GM19463 (cell line): ENCODE results near the gene TRAF3.
"Not testable (repeated sequence)": the region's sequence is repeated elsewhere in the genome, so short reads cannot be mapped to it uniquely, and the experiment has no call there.

Source experiments
- ATAC-seq: cut with Tn5 transposase; IDR thresholded peaks from one replicate; pipeline ENCODE4 v1.9.1; 2021; ENCODE audit warnings: mild to moderate bottlenecking, moderate library complexity; ENCODE audit not compliant: unreplicated experiment

TRAF3 gene

GRCh38 chr14:102805371-102805891 is 28.2 kb downstream of the TRAF3 start:
- ATAC-seq = peak; percentile 55

DNA sequence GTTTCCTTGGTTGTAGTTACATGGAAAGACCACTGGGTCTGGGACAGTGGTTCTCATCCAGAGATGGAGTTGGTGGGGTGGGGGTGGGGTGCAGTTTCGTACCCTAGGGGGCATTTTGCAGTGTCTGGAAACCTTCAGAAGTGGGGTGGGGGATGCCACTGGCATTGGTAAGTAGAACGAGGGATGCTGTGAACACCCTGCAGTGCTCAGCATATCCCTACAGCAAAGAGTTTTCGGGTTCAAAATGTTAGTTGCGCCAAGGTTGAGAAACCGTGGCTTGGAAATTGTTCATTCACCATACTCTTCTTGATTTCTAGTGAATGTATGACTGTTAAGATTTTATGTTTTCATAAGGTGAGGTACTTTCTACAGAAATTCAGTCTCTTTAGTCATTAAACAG is 28.7 kb downstream of the TRAF3 start:
- no peak for ATAC-seq

- no peak for ATAC-seq
These were observed 29.2 kb downstream of the TRAF3 start for GRCh38 chr14:102806447-102806846.

DNA sequence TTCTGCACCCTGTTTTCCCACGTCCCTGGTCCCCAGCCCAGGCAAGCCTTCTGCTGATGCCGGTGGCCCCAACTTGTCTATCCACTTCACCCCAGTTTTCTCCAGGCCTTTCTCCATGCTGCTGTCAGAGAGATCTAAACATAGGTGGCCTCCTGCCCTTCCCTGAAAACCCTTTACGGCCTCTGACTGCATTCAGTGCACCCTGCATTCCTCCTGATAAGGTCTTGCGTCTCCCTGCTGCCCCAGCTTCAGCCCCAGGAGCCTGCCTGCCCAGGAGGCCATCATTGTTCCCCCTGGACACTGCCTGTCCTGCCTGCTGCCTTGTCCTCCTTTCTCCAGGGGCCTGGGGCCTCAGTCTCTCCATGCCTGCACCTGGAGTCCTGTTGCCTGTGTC is 29.8 kb downstream of the TRAF3 start:
- ATAC-seq = no peak

DNA sequence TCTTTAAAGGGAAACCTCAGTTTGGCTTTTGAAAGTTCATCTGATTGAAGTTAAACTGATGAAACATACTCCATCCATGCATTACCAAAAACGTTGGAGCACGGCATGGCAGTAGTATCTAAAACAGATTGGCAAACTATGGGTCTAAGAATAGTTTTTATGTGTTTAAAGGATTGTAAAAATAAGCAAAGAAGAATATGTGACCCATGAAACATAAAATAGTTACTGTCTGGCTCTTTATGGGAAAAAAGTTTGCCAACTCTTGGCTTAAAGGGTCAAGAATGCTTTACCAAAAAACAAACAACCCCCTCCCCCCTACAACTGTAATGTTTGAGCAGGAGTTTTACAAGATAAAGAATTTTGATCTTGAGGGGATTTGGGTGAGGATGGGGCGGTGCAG is 32.6 kb downstream of the TRAF3 start:
- ATAC-seq = no peak

GRCh38 chr14:102810523-102810922 is 33.3 kb downstream of the TRAF3 start:
- ATAC-seq = no peak

DNA sequence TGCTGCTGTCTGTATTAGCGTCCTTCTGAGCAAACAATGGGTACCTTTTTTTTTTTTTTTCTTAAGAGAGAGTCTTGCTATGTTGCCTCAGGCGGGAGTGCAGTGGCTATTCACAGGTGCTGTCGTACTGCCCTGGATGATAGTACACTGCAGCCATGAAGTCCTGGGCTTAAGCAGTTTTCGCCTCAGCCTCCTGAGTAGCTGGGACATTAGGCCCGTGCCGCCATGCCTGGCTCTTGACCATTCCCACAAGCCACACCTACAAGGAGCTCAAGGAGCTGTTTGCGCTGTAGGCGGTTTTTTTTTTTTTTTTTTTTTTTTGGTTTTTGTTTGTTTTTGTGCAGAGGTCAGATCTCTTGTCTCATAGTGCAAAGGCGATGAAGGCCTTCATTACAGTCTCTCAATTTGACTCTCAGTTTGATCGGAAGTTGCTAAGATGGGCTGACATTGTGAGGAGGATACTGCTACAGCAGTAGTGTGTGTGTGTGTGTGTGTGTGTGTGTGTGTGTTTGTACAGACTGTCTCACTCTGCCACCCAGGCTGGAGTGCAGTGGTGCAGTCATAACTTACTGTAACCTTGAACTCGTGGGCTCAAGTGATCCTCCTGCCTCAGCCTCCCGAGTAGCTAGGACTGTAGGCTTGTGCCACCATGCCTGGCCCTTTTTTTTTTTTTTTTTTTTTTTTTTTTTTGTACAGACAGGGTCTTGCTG is 34.2 kb downstream of the TRAF3 start:
- ATAC-seq = no peak

DNA sequence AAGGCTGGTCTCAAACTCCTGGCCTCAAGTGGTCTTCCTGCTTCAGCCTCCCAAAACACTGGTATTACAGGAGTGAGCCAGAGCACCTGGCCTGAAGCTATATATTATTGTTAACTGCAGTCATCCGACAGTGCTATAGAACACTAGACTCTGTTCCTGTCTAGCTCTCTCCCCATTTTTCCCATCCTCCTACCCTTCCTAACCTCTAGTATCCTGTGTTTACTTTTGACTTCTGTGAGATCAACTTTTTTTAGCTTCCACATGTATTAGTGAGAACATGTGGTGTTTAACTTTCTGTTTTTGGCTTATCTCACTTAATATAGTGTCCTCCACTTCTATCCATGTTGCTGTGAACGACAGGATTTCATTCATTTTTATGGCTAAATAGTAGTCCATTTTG is 34.7 kb downstream of the TRAF3 start:
- ATAC-seq = no peak

- no peak for ATAC-seq
These were observed 36.4 kb downstream of the TRAF3 start for GRCh38 chr14:102813691-102814090.

- ATAC-seq = no peak
These were observed 40.1 kb downstream of the TRAF3 start for GRCh38 chr14:102817318-102817717.

DNA sequence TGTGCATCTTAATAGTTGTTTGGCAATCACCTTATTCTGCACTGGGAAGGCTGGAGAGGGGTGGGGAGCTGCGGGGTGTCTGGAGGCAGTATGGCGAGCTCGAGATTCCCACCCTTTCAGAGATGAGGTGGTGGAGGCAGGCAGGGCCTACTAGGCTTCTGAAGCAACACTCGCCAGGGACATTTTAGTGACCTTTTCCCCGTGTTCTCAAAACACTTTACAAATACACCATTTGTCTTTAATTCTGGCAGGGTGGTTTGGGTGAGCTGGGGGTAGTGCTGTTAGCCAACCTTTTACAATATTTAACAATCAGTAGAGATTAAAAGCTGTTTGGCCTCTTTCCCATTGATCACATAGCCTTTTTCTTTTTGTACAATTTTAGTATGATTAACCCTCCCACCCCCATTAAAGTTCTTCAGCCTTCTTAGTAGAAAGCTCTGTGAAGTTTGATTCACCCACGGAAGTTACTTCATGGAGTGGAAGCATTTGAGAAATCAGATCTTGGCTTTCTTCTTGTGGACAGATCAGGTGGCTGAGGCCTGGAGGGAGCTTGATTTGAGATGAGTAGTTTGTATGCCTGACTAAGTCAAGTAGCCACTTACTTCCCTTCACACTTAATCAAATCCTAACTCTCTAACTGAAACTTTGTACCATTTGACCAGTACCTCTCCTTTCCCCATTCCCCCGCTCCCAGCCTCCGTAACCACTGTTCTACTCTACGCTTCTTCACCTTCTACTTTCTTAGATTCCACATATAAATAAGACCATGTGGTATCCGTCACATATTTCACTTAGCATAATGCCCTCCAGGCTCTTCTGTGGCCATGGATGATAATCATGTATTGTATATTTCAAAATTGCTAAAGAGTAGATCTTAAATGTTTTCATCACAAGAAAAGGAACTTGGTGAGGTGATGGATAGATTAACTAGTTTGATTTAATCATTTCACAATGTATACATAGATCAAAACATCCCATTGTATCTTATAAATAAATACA is 41.0 kb downstream of the TRAF3 start:
- no peak for ATAC-seq

DNA sequence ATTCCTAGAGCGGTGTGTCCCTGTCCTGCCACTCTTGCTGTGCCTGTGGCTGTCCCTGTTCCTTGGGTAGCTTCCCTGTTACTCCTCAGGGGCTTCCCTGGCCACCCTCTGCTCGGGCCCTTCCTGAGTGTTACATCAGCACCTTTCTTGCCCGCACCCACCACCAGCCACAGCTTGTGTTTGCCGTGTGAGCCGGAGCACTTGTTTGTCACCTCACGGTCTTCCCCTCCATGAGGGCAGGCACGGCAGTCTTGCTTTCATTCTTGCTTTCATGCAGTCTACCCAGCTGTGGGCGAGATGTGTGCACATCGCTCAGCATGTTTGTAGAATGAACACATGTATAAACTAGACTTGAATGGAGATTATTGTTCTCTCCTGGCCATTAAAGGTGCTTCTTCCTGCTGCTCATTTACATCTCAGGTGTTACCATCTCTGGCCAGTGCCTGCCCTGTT is 42.0 kb downstream of the TRAF3 start:
- ATAC-seq = peak; percentile 84

DNA sequence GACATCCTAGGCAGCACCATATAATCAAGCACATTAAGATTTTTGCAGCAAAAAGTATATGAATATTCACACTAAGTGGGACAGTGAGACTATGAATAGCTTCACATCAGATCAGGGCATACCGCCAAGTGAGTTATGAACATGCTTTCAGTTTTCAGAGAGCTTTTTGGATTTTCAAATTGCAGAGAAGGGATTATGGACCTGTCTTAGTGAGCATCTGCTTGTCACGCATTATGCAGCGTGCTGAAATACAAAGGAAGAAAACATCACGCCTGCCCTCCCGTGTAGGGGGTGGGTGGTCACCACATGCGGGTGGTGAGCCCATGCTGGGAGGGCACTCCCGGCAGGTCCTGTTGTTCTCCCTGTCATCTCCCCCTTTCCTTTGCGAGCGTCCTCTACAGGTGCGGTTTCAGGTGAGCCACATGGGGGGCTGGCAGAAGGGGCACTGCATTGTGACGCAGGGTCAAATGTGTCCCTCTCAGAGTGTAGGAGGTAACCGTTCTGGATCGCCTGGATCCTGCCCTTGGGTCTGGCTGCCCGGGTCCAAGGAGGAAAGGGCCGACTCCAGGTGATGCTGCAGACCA is 42.6 kb downstream of the TRAF3 start:
- peak; percentile 14 for ATAC-seq

DNA sequence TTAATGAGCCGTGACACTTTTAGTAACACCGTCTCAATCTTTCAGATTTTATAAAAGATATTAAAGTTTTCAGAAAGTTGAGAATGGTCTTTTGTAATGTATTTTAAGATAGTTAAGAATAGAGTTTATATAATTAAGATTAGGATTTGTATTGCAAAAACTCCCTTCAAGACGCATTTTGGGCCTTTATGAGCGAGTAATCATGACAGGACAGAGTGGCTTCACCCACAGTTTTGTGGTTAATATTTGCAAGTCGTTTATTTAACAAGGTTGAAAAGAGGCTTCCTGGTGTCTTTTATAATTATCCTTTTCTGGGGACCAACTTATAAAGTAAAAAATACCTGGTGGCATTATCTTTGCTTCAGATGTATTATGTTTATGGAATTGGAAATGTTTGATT is 44.0 kb downstream of the TRAF3 start:
- no peak for ATAC-seq

DNA sequence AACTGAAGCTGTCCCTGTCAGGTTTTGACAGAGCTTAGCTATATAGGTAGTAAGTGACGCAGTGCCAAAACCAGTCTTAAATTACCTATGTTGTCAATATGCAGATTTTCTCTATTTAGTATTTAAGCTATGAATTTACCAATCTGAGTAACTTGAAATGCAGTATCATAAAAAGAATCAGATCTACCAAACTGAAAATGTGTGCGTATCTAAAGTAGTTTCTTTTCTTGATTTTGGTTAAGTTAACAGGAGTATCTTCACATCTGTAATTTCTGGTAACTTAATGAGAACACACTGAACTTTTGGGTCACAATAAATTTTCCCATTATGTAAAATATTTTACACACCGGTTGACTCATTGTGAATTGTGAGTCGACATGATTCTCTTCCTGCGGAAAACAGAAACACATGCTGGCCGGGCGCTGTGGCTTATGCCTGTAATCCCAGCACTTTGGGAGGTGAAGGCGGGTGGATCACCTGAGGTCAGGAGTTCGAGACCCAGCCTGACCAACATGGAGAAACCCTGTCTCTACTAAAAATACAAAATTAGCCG is 45.1 kb downstream of the TRAF3 start:
- no peak for ATAC-seq

GRCh38 chr14:102822887-102823286 is 45.6 kb downstream of the TRAF3 start:
- not testable (repeated sequence) for ATAC-seq

DNA sequence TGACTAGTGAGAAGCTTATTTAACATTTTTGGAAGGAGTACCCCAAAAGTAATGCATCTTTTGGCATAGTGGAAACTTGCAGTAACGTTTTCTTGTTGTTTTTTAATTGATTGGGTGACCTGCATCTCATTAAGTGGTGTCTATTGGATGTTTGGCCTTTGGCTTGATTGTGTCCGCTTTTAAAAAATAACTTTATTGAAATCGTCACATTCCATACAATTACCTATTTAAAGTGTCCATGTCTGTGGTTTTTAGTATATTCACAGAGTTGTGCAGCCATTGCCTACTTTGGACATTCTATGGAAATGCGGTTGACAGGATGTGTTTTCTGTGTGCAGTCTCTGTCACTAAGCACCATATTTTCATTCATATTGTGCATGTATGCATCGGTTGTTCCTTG is 46.3 kb downstream of the TRAF3 start:
- no peak for ATAC-seq

- ATAC-seq = no peak
These were observed 47.6 kb downstream of the TRAF3 start for GRCh38 chr14:102824832-102825231.

- no peak for ATAC-seq
These were observed 48.3 kb downstream of the TRAF3 start for GRCh38 chr14:102825307-102826095.

DNA sequence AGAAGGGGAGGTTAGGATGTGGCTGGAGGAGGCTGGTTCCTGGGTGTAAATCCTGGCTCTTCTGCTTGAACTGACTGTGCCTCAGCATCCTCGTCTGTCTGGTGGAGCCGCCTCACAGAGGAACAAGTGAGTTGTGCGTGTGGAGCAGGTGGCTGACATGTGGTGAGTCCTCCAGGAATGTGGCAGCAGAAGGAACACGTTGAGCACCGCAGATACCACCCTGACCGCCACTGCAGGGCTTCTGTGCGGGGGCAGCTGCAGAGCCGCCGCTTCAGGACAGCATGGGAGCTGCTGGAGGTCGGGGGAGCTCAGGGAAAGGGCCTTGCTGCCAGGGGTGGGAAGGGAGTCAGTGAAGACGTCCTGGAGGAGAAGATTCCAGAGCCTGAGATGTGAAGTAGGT is 48.9 kb downstream of the TRAF3 start:
- ATAC-seq = no peak
